Endothelial cell of umbilical vein (primary cell): ENCODE results near the gene LAMB4.

Source experiments
- CTCF ChIP-seq, 2 donors: IDR thresholded peaks; 1 replicate in 1 of 2; 2 replicates in 1 of 2; pipeline ENCODE4 v1.5.1; 2011; ENCODE audit warnings: low read length in 2 of 2, mild to moderate bottlenecking in 2 of 2, moderate library complexity in 2 of 2, control low read depth in 1 of 2, inconsistent platforms in 1 of 2, low read depth in 1 of 2; ENCODE audit not compliant: insufficient read depth in 1 of 2; ENCODE audit errors: extremely low read depth in 1 of 2
- EZH2 ChIP-seq: IDR thresholded peaks from 2 replicates; pipeline ENCODE4 v1.6.1; 2012; ENCODE audit warnings: borderline replicate concordance, low read depth, mild to moderate bottlenecking, moderate library complexity, low read length, inconsistent platforms; ENCODE audit not compliant: severe bottlenecking
- FOS ChIP-seq: IDR thresholded peaks from 2 replicates; pipeline ENCODE4 v1.6.1; 2011; ENCODE audit warnings: mild to moderate bottlenecking, low read length, moderate library complexity, borderline replicate concordance; ENCODE audit not compliant: insufficient read depth
- GATA2 ChIP-seq: IDR thresholded peaks from 2 replicates; pipeline ENCODE4 v1.7.0; 2011; ENCODE audit warnings: low read depth, mild to moderate bottlenecking, moderate library complexity, mixed read lengths, low read length; ENCODE audit not compliant: insufficient read length, insufficient read depth
- JUN ChIP-seq: IDR thresholded peaks from 2 replicates; pipeline ENCODE4 v1.6.1; 2011; ENCODE audit warnings: borderline replicate concordance, low read depth; ENCODE audit not compliant: insufficient read length, insufficient read depth
- MAX ChIP-seq: IDR thresholded peaks from 2 replicates; pipeline ENCODE4 v1.6.1; 2011; ENCODE audit not compliant: insufficient read depth, insufficient read length
- MYC ChIP-seq: IDR thresholded peaks from one replicate; pipeline ENCODE4 v1.6.1; 2011; ENCODE audit warnings: mild to moderate bottlenecking, low read depth, low read length
- POLR2A ChIP-seq: IDR thresholded peaks from 2 replicates; pipeline ENCODE4 v1.6.1; 2012; ENCODE audit warnings: low read depth, mild to moderate bottlenecking, control low read depth, low read length
- POLR2AphosphoS5 ChIP-seq: IDR thresholded peaks from 2 replicates; pipeline ENCODE4 v1.6.1; 2012; ENCODE audit warnings: low read depth, mild to moderate bottlenecking, control low read depth, low read length, moderate library complexity; ENCODE audit not compliant: insufficient read depth

- TF ChIP-seq CTCF (IDR thresholded peaks at IDR 0.05; ENCODE audit: extremely low read depth in 1 of 2, insufficient read depth in 1 of 2, low read depth in 1 of 2, low read length in 2 of 2) (no peak), POLR2A (no peak), EZH2 (no peak), POLR2AphosphoS5 (no peak), MAX (no peak), MYC (no peak), GATA2 (no peak), JUN (no peak), FOS (peak; percentile 27)
These were observed 156.3 kb downstream of the LAMB4 start for GRCh38 chr7:107973861-107974260.
